ENCODE measurements around the gene PIGU.

GRCh38 chr20:34511891-34512265, 165.0 kb downstream of the PIGU start:
- TF ChIP-seq BRCA1 (CRISPR knock-in tag; IDR thresholded peaks at IDR 0.05) (no peak), POLR2A (IDR thresholded peaks at IDR 0.05; ENCODE audit: insufficient read depth in 1 of 2, low read depth in 2 of 2, low read length in 2 of 2) (no peak), MAFF (IDR thresholded peaks at IDR 0.05; ENCODE audit: low read depth, low read length) (no peak), ZKSCAN5 (CRISPR knock-in tag; IDR thresholded peaks at IDR 0.05) (no peak), HDAC6 (IDR thresholded peaks at IDR 0.05; ENCODE audit: low read depth, low read length) (no peak), YY1 (IDR thresholded peaks at IDR 0.05; ENCODE audit: insufficient read depth, insufficient replicate concordance, low read depth, low read length) (no peak), SP2 (CRISPR knock-in tag; IDR thresholded peaks at IDR 0.05) (no peak), KAT7 (CRISPR knock-in tag; IDR thresholded peaks at IDR 0.05; ENCODE audit: borderline replicate concordance) (no peak), PLRG1 (conservative IDR thresholded peaks at IDR 0.05) (no peak), CTCF (CRISPR knock-in tag; IDR thresholded peaks at IDR 0.05) (no peak)
